IMR-90 (cell line): Measurements from ENCODE around the gene FGF6. TPM values are rescaled to one million over a fixed set of nuclear protein-coding genes. Genes with fewer than 3 reads are reported as not detected.

ENCODE experiments used
- ATAC-seq: fragments of 200-7000 bp; cut with Tn5 transposase; 2 replicates; pipeline ENCODE4 v1.9.1; 2020; ENCODE audit warnings: low read depth, mild to moderate bottlenecking, moderate library complexity
- BruUV-seq: library from RNA; stranded (reverse); fragments of 400-500 nt; replicated peaks from 2 replicates; lab custom pipeline; 2021; lab: Mats Ljungman, UMichigan
- CTCF ChIA-PET: fragments of 300-600 bp; formaldehyde crosslinking; extraction: SDS; loops from one replicate; lab custom pipeline; 2021; ENCODE audit warnings: antibody characterized with exemption; lab: Yijun Ruan, JAX
- POLR2A ChIA-PET: fragments of 300-600 bp; sonication (Branson Sonifier 250); formaldehyde crosslinking; loops from one replicate; lab custom pipeline; 2022; ENCODE audit warnings: antibody characterized with exemption; ENCODE audit not compliant: unreplicated experiment; lab: Charles Lee
- DNase-seq: peaks from one replicate; pipeline ENCODE4 v3.0.0; 2013
- H2AFZ ChIP-seq: replicated peaks from 2 replicates; pipeline ENCODE3; 2013; ENCODE audit warnings: low read length, mild to moderate bottlenecking; ENCODE audit not compliant: poor library complexity
- H2AK5ac ChIP-seq: 2 replicates; pipeline ENCODE4 v1.6.1; 2013; ENCODE audit warnings: low read depth, low read length, inconsistent platforms
- H2AK9ac ChIP-seq: replicated peaks from 2 replicates; pipeline ENCODE3; 2013; ENCODE audit warnings: mild to moderate bottlenecking, low read depth, low read length, moderate library complexity; ENCODE audit not compliant: poor library complexity
- H2BK120ac ChIP-seq: 2 replicates; pipeline ENCODE4 v1.6.1; 2013; ENCODE audit warnings: low read depth, low read length, inconsistent platforms
- H2BK15ac ChIP-seq: 3 replicates; pipeline ENCODE4 v1.6.1; 2013; ENCODE audit warnings: low read depth, low read length, inconsistent platforms
- H2BK20ac ChIP-seq: 2 replicates; pipeline ENCODE4 v1.6.1; 2013; ENCODE audit warnings: low read depth, mild to moderate bottlenecking, inconsistent platforms, low read length, moderate library complexity
- H2BK5ac ChIP-seq: 2 replicates; pipeline ENCODE4 v1.6.1; 2013; ENCODE audit warnings: mild to moderate bottlenecking, low read depth, low read length, inconsistent platforms; ENCODE audit not compliant: poor library complexity, severe bottlenecking
- H3K14ac ChIP-seq: replicated peaks from 2 replicates; pipeline ENCODE4 v1.6.1; 2013; ENCODE audit warnings: low read depth, low read length, inconsistent platforms
- H3K18ac ChIP-seq: 2 replicates; pipeline ENCODE4 v1.6.1; 2013; ENCODE audit warnings: low read depth, low read length, control low read depth
- H3K23ac ChIP-seq: 2 replicates; pipeline ENCODE4 v1.6.1; 2013; ENCODE audit warnings: low read depth, low read length, inconsistent platforms
- H3K27ac ChIP-seq: 2 replicates; pipeline ENCODE4 v1.5.1; 2013; ENCODE audit warnings: mild to moderate bottlenecking, control low read depth, low read length; ENCODE audit not compliant: insufficient read depth
- H3K27me3 ChIP-seq: 2 replicates; pipeline ENCODE4 v1.6.1; 2013; ENCODE audit warnings: low read length; ENCODE audit not compliant: control insufficient read depth, insufficient read depth
- H3K36me3 ChIP-seq: 2 replicates; pipeline ENCODE4 v1.6.1; 2013; ENCODE audit warnings: low read length, mixed read lengths; ENCODE audit not compliant: control insufficient read depth, insufficient read depth
- H3K4ac ChIP-seq: 2 replicates; pipeline ENCODE4 v1.6.1; 2013; ENCODE audit warnings: low read depth, low read length, inconsistent platforms
- H3K4me1 ChIP-seq: 2 replicates; pipeline ENCODE4 v1.6.1; 2013; ENCODE audit warnings: low read length, mixed read lengths; ENCODE audit not compliant: control insufficient read depth, insufficient read depth
- H3K4me2 ChIP-seq: 2 replicates; pipeline ENCODE4 v1.6.1; 2013; ENCODE audit warnings: low read depth, mild to moderate bottlenecking, control low read depth, low read length, moderate library complexity
- H3K4me3 ChIP-seq: 2 replicates; pipeline ENCODE4 v1.5.1; 2013; ENCODE audit warnings: low read depth, mild to moderate bottlenecking, control low read depth, low read length, moderate library complexity; ENCODE audit not compliant: insufficient read depth
- H3K56ac ChIP-seq: 2 replicates; pipeline ENCODE4 v1.6.1; 2013; ENCODE audit warnings: low read length, inconsistent platforms; ENCODE audit not compliant: insufficient read depth; ENCODE audit errors: extremely low read depth
- H3K79me1 ChIP-seq, 2 experiments: 2 replicates each; pipeline ENCODE4 v1.6.1; 2013; ENCODE audit warnings: low read length in 2 of 2, inconsistent platforms in 1 of 2, low read depth in 1 of 2
- H3K9ac ChIP-seq: 2 replicates; pipeline ENCODE4 v1.6.1; 2013; ENCODE audit warnings: low read depth, low read length, control low read depth
- H3K9me1 ChIP-seq: 2 replicates; pipeline ENCODE4 v1.6.1; 2013; ENCODE audit warnings: low read length, inconsistent platforms; ENCODE audit not compliant: insufficient read depth
- H3K9me3 ChIP-seq: 2 replicates; pipeline ENCODE4 v1.6.1; 2013; ENCODE audit warnings: low read length; ENCODE audit not compliant: control insufficient read depth, insufficient read depth
- H4K20me1 ChIP-seq: 2 replicates; pipeline ENCODE4 v1.6.1; 2013; ENCODE audit warnings: low read length, inconsistent platforms; ENCODE audit not compliant: insufficient read depth
- H4K5ac ChIP-seq: 2 replicates; pipeline ENCODE4 v1.6.1; 2013; ENCODE audit warnings: mild to moderate bottlenecking, low read depth, low read length, control low read depth
- H4K8ac ChIP-seq, 2 experiments: 2 replicates each; pipeline ENCODE4 v1.6.1; 2013; ENCODE audit warnings: low read depth in 2 of 2, low read length in 2 of 2, control low read depth in 1 of 2, inconsistent platforms in 1 of 2
- H4K91ac ChIP-seq: 2 replicates; pipeline ENCODE4 v1.6.1; 2013; ENCODE audit warnings: low read depth, low read length, inconsistent platforms; ENCODE audit not compliant: insufficient read depth
- BHLHE40 ChIP-seq: fragments of 150-350 bp; IDR thresholded peaks from 2 replicates; pipeline ENCODE4 v1.6.1; 2016; ENCODE audit warnings: mild to moderate bottlenecking, low read depth, low read length
- CEBPB ChIP-seq: IDR thresholded peaks from 2 replicates; pipeline ENCODE4 v1.6.1; 2012; ENCODE audit warnings: low read depth, low read length, improper control_type of control experiment
- CHD1 ChIP-seq: IDR thresholded peaks from 2 replicates; pipeline ENCODE4 v1.6.1; 2012; ENCODE audit warnings: low read depth, low read length, improper control_type of control experiment
- CTCF ChIP-seq: conservative IDR thresholded peaks from 2 replicates; pipeline ENCODE4 v1.5.1; 2012; ENCODE audit warnings: mild to moderate bottlenecking, low read depth, low read length, improper control_type of control experiment
- ELK1 ChIP-seq: fragments of 150-350 bp; IDR thresholded peaks from 2 replicates; pipeline ENCODE4 v1.6.1; 2016; ENCODE audit warnings: low read depth, mild to moderate bottlenecking, low read length, moderate library complexity, borderline replicate concordance
- FOS ChIP-seq: fragments of 150-350 bp; IDR thresholded peaks from 2 replicates; pipeline ENCODE4 v1.6.1; 2016; ENCODE audit warnings: low read depth, low read length
- MAFK ChIP-seq: IDR thresholded peaks from 2 replicates; pipeline ENCODE4 v1.6.1; 2012; ENCODE audit warnings: low read depth, low read length, improper control_type of control experiment
- MXI1 ChIP-seq: IDR thresholded peaks from 2 replicates; pipeline ENCODE4 v1.6.1; 2012; ENCODE audit warnings: low read depth, mild to moderate bottlenecking, low read length, moderate library complexity, borderline replicate concordance
- NFE2L2 ChIP-seq: fragments of 150-350 bp; IDR thresholded peaks from 2 replicates; pipeline ENCODE4 v1.6.1; 2016; ENCODE audit warnings: low read depth, mild to moderate bottlenecking, low read length
- POLR2A ChIP-seq: IDR thresholded peaks from 2 replicates; pipeline ENCODE4 v1.6.1; 2012; ENCODE audit warnings: mild to moderate bottlenecking, low read depth, low read length
- RAD21 ChIP-seq: IDR thresholded peaks from 2 replicates; pipeline ENCODE4 v1.6.1; 2012; ENCODE audit warnings: low read length, improper control_type of control experiment
- RCOR1 ChIP-seq: IDR thresholded peaks from 2 replicates; pipeline ENCODE4 v1.6.1; 2012; ENCODE audit warnings: mild to moderate bottlenecking, low read length, improper control_type of control experiment; ENCODE audit not compliant: insufficient replicate concordance
- RFX5 ChIP-seq: IDR thresholded peaks from 2 replicates; pipeline ENCODE4 v1.8.0; 2012; ENCODE audit warnings: low read depth, mild to moderate bottlenecking, low read length, moderate library complexity
- SMC3 ChIP-seq: fragments of 150-350 bp; IDR thresholded peaks from 2 replicates; pipeline ENCODE4 v1.6.1; 2016; ENCODE audit warnings: low read depth, mild to moderate bottlenecking, antibody characterized with exemption, low read length, moderate library complexity
- WGBS, 2 experiments: methylation state at CpG; one replicate each; pipeline versions ENCODE4 v1.1.5 to v1.1.7; 2013; ENCODE audit warnings: missing lambda C conversion rate in 2 of 2; ENCODE audit not compliant: insufficient read length in 1 of 2; ENCODE audit errors: extremely low coverage in 2 of 2; 5-methylcytosine and 5-hydroxymethylcytosine counted together
- dilution Hi-C: fragments of 300-500 bp; cut with HindIII; formaldehyde crosslinking; loops from one replicate; pipeline ENCODE4 v1.14.3; 2018; ENCODE audit warnings: low sequenced_read_pairs; ENCODE audit not compliant: unreplicated experiment
- in situ Hi-C: fragments of 300-500 bp; cut with MboI; formaldehyde crosslinking; loops from 3 replicates; pipeline ENCODE4 v1.14.3; 2019; ENCODE audit warnings: low sequenced_read_pairs, inconsistent platforms, mixed read lengths
- intact Hi-C: fragments of 100-400 bp; cut with micrococcal nuclease; formaldehyde crosslinking; loops from 2 replicates; pipeline ENCODE4 v1.10.0; 2022
- polyA plus RNA-seq, 3 experiments: library from polyadenylated mRNA; depleted of rRNA; stranded (reverse); fragments of >200 nt; gene quantifications; 2 replicates each; pipeline ENCODE4 v1.2.3, GENCODE V29; 2012; ENCODE audit warnings: low replicate concordance in 1 of 3
- total RNA-seq: library from RNA; depleted of rRNA; stranded (reverse); fragments of >200 nt; gene quantifications from 2 replicates; pipeline ENCODE4 v1.2.3, GENCODE V29; 2012

The FGF6 gene
- total and polyA plus RNA-seq, 2 of the 4 experiments (the other 2 are of a cell fraction): not detected

GRCh38 chr12:4407136-4407535, 38.5 kb downstream of the FGF6 start:
- CTCF ChIA-PET: no interaction called here
- Histone ChIP-seq H2AFZ (no peak overlapping the region), H2BK20ac (no peak overlapping the region), H3K56ac (no peak overlapping the region), H3K4me1 (no peaks in the 10 kb centered on the region), H3K18ac (no peak overlapping the region), H3K14ac (no peak overlapping the region), H2AK9ac (no peak overlapping the region), H3K9me3 (no peaks in the 10 kb centered on the region), H3K79me1 (no peaks in the 10 kb centered on the region), H3K27me3 (peaks cover 6% of the 10 kb centered on the region; the same call in 1 of the 2 replicates), H4K8ac (no peak overlapping the region), H3K4me3 (no peak overlapping the region), H3K9ac (no peak overlapping the region), H2BK5ac (no peak overlapping the region), H2BK120ac (no peak overlapping the region), H3K27ac (no peak overlapping the region), H3K9me1 (no peaks in the 10 kb centered on the region), H2BK15ac (no peak overlapping the region), H4K20me1 (no peaks in the 10 kb centered on the region), H3K36me3 (no peaks in the 10 kb centered on the region), H3K4me2 (no peak overlapping the region), H3K4ac (no peak overlapping the region), H3K23ac (no peak overlapping the region), H2AK5ac (no peak overlapping the region), H4K91ac (no peak overlapping the region), H4K5ac (no peak overlapping the region)
- ATAC-seq (no peak), DNase-seq (no peak)
- no TSS peak for BruUV-seq
- in situ Hi-C loops (no loop called here), dilution Hi-C loops (no loop called here), intact Hi-C loops (no loop called here)
- POLR2A ChIA-PET: no interaction called here
- WGBS, 2 experiments: 20% methylated on average over 1 of the region's 3 CpGs; no CpG with 5 or more reads in 1 of the 2 experiments
- TF ChIP-seq POLR2A (no peak), RFX5 (no peak), ELK1 (no peak), CEBPB (no peak), CTCF (no peak), RCOR1 (no peak), MXI1 (no peak), BHLHE40 (no peak), MAFK (no peak), RAD21 (no peak), NFE2L2 (no peak), SMC3 (no peak), CHD1 (no peak), FOS (no peak)
